ENCODE results near the gene PCDHB8.

DNA sequence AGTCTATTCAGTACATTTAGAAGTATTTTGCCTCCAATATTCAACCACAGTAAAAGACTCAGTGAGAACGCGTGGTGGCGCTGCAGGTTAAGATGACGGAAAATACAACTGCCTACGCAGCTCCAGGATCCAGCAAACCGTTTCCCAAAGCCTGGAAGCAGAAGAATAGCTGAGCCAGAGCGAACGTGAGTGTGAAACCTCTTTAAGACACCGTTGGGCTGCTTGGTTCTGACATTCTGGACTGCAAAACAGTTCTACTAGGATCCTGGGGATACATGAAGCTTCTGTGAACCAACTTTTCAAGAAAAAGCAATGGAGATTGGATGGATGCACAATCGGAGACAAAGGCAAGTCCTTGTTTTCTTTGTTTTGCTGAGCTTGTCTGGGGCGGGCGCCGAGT, 4.7 kb downstream of the PCDHB8 start, which contains the start of gene PCDHB16:
- TF ChIP-seq, protein P1, sequence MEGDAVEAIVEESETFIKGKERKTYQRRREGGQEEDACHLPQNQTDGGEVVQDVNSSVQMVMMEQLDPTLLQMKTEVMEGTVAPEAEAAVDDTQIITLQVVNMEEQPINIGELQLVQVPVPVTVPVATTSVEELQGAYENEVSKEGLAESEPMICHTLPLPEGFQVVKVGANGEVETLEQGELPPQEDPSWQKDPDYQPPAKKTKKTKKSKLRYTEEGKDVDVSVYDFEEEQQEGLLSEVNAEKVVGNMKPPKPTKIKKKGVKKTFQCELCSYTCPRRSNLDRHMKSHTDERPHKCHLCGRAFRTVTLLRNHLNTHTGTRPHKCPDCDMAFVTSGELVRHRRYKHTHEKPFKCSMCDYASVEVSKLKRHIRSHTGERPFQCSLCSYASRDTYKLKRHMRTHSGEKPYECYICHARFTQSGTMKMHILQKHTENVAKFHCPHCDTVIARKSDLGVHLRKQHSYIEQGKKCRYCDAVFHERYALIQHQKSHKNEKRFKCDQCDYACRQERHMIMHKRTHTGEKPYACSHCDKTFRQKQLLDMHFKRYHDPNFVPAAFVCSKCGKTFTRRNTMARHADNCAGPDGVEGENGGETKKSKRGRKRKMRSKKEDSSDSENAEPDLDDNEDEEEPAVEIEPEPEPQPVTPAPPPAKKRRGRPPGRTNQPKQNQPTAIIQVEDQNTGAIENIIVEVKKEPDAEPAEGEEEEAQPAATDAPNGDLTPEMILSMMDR (IDR thresholded peaks at IDR 0.05), result peak in 3 of 4 donors; percentile 5 to 26 (median 15)
- no peak for TF ChIP-seq POLR2A (IDR thresholded peaks at IDR 0.05)
